ENCODE results near the gene PAPSS1.

- TF ChIP-seq CTCF (IDR thresholded peaks at IDR 0.05; ENCODE audit: extremely low read depth in 1 of 2, insufficient read depth in 1 of 2, low read depth in 1 of 2, low read length in 2 of 2) (no peak), POLR2A (IDR thresholded peaks at IDR 0.05; ENCODE audit: low read depth, low read length) (no peak), POLR2AphosphoS5 (IDR thresholded peaks at IDR 0.05; ENCODE audit: insufficient read depth, low read depth, low read length) (no peak), FOS (IDR thresholded peaks at IDR 0.05; ENCODE audit: borderline replicate concordance, insufficient read depth, low read length) (no peak), EZH2 (IDR thresholded peaks at IDR 0.05; ENCODE audit: borderline replicate concordance, low read depth, low read length, severe bottlenecking) (no peak)
Measured at GRCh38 chr4:107721436-107722100, 1.5 kb upstream of the PAPSS1 start.
